ENCODE measurements around the gene LYL1.

DNA sequence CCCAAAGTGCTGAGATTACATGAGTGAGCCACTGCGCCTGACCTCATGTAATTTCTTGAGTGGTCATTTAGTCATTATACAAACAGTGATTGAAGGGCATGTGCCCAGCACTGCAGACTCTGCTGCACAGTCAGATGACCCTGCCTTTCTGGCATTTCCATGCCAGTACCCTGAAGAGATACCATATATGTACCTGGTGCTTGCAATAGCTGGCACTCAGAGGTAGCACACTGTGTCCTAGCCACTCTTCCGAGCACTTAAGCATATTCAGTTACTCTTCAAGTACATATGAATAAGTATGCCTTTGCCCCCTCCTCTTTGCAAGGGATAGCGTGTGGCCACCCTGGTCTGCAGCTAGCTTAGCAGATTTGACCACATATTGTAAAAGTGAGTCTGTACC is 32.0 kb upstream of the LYL1 start:
- no peak for TF ChIP-seq EP300 (IDR thresholded peaks at IDR 0.05)
- no peak for TF ChIP-seq POLR2A (IDR thresholded peaks at IDR 0.05)
